Stimulated activated CD4-positive, alpha-beta T cell treated with anti-CD3 and anti-CD28 coated beads, TNF-alpha, amount 100 ng/mL, for 48 hours (primary cell): ENCODE measurements around the gene PIK3R3.

Experiments
- DNase-seq, 3 donors: peaks; one replicate each; pipeline ENCODE4 v3.0.0-alpha.2; 2020; ENCODE audit warnings: low read depth in 3 of 3

PIK3R3 gene

DNA sequence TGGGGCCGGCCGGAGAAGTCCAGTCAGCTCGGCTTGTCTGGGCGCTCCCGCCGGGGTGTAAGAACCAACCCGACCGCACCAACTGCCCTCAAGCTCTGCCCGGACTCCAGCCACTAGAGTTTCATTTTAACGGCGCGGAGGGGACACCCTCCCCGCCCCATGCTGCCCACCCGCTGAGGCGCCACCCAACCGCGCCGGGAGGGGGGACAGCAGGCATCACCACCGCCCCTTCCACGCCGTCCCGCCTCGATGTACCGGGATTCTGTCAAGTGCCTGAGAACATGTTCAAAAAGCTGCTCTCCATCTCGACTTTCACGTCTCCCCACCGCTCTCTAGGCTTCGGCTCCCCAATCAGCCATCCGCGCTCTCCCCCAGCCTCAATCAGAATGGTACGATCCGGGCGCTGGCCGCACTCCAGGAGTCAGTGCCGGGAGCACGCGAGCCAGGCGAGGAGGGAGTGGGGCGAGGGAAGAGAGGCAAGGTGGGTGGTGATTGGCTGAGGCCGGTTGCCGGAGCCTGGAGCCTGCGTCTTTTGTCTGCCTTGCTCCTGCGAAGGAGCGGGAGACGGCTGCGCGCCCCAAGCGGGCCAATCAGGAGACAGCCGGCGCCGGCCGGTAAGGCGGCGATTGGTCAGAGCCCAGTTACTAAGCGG lies at the start of gene PIK3R3:
TSS of gene PIK3R3 (minus strand) at position 101 of the 652 bp plus-strand sequence. CDS start 677 bp downstream, outside the sequence.
- DNase-seq, result peak; percentile 80 to 87 (median 82)

DNA sequence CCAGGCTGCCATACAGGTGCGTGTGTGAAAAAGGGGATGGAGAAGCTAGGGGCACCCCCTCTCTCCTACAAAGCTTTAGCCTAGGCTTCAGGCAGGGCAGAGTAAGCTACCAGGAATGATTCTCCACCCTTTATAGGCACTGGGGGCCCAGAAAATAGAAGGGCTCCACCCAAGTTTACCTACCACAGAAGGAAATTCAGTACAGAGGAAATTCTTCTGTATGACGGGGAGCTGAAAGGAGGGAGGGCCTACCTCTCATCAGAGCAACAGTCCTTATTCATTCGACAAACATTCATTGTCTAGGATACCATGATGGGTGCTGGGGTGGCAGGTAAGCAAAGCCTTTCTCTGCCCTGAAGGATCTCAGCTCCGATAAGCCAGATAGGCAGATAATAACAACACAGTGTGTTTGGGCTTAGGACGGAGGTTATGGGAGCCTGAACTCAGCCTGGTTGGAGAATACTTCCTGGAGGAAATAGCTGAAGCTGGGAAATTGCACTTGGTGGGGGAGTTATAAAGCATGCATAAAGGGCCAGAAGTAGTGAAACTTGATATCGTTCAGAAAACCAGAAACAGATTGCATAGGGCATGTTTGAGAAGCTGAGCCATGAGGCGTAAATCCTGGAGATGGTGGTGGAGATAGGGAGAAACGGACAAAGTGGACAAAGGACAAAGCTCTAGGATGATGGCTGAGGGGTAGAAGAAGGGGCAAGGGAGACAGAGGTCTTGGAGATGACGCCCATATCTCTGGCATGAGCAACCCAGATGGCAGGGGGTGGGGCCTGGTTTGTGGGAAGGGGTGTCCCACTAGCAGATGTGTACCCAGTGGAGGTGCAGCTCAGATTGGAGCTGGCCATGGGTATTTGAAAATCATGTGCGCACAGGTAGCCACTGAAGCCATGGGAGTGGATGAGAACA lies 49.2 kb upstream of the PIK3R3 start:
- DNase-seq, result no peak

DNA sequence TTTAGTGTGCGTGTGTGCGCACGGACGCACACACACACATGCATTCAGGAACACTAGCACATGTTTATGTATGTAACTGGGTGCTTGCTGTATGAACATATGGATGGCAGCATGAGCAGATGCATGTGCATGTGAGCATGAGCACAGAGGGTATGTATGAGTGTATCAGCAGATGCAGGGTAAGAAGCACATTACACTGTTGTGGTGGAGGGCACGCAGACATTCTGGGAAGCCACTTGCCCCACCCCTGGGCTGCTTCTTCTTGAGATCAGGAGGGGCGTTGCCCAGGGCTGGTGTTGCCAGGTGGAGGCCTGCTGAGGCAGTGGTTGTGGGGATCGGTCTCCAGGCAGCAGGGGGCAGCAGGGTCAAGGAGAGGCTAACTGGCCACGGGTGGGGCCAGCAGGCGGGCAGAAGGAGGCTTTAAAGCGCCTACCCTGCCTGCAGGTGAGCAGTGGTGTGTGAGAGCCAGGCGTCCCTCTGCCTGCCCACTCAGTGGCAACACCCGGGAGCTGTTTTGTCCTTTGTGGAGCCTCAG lies 47.7 kb upstream of the PIK3R3 start:
- DNase-seq, result no peak

DNA sequence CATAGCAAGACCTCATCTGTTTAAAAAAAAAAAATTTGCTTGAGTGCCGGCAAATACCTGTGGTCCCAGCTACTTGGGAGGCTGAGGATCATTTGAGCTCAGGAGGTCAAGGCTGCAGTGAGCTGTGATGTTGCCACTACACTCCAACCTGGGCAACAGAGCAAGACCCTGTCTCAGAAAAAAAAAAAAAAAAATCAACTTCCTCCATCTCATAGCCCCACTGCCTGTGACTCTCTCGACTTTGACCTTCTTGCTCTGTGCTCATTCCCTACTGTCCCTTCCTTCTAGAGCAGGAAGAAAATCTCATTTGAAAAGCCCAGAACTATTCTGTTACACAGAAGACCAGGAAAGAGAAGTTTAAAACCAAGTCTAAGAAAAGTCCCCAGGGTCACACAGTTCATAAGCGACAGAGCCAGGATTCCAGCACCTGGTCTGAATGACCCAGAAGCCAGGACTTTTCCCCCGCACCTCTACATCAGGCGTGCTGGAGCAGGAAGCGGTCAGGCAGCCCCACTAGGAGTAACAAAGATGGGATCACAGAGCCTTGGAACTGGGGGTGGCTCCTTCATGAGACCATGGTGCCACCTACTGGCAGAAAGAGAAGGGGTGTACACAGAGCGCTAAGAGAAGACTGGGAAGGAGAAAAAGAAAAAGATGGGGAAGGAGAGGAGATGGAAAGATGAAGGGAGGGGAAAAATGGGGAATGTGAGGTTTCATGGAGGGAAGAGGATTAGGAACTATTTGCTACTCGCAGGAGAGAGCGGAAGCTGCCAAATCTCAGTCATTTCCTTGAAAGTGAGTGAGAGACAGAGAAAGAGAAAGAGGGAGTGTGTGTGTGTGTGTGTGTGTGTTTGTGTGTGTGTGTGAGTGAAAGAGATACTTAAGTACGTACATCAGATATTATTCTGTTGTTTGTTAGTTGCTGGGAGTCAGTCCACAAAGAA lies 47.0 kb upstream of the PIK3R3 start:
- peak; percentile 29 to 53 (median 50) for DNase-seq

DNA sequence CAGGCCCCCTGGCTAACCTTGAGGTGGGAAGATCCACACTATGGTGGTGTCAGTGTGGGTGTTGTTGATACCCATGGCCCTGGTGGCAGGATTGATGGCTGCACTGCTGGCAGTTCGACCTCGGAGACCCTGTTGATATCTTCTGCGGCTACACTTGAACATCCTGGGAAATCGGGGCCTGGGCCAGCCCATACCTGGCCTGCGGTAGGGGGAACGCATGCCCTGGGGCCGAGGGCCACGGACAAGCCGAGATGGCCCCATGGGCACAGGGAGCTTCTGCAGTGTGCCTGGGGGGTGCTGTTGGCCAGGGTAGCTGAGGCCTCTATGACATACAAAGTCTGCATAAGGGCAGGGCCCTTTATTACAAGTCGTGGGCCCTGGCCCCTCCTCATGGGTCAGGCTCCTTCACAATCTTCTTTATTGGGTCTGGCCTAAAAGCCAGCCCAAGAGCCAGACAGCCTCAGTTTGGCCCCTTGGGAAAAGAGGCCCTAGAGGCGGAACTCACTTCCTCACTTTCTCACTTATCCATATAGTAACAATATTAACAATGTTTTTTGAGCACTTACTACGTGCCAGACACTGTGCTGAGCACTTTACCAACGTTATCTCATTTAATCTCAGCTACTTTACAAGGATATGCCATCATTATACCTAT lies 43.9 kb upstream of the PIK3R3 start, which contains the start of gene P3R3URF:
TSS of gene P3R3URF (minus strand) at position 278 of the 655 bp plus-strand sequence. CDS start at position 261, 17 bp downstream.
- no peak for DNase-seq

DNA sequence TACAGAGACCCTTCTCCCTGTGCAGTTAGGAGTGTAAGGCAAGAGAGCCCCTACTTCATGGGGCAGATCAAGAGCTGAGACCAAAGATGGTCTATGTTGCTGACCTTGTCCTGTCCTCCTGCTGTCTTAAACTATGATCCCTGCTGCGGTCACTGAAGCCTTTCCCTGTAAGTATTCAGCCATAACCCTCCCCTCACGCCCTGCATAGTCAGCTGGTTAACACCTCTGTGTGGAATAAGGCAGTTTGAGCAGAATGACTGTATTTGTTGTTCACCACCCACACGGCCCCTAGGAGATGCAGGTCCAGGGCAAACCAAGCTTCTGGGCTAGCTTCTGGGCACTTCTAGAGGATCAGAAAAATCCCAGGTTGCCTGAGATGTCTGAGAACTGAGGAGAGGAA lies 42.8 kb upstream of the PIK3R3 start:
- DNase-seq, result no peak

DNA sequence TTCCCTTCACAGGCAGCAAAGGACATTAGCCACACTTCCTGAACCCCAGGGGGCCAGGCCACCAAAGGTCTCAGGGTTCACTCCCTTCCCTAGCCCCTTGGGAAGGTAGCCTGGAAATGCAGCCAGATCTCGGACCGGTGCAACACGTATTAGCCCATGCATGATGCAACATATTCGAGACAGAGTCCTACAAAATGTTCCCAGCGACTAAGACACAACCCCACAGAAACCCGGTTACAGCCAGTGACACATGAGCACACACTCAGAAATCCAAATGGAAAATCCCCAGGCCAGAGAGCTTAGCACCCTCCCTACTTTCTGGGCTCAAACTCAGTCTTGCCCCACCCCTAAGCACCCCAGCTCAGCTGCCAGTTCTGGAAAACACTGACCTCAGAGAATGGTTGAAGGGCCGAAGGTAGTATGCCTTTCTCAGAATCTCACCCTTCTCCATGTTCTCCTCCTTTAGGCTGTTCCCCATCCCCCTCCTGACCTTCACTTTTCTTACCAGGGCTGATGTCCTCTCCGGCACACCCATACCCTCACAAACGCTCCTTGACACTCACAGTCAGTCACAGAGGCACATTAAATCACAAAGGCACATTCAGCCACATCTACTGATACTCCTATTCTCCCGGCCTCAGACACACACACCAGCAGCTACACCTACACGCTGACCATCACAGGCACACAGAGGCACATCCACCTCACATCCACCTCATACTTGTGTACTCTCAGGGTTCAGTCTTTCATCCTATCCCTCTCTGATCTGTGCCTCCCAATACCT lies 42.2 kb upstream of the PIK3R3 start, which contains the start of gene TSPAN1:
TSS of gene TSPAN1 (plus strand) at position 640 of the 784 bp plus-strand sequence. CDS start 6,021 bp downstream, outside the sequence.
- no peak for DNase-seq

DNA sequence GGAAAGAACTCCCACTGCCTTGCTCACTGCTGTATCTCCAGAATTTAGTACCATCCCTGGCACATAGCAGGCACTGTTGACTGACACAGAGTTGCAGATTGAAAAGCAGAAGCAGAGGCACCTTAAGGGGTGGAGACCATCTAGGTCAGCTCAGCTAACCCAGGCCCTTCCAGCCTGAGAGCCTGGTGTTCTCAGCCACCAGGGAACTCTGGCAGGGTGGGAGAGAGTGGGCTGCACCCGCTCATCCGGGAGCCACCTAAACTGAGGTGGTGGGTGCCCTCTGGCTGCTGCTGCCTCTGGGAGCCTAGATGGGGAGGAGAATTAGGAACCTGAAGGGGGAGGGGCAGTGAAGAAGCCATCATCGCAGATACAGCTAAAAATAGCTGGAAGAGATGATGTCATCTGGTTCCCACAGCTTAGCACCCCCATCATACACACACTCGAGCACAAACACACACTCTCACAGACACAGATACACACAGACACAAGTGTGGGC lies 41.0 kb upstream of the PIK3R3 start:
- no peak for DNase-seq

DNA sequence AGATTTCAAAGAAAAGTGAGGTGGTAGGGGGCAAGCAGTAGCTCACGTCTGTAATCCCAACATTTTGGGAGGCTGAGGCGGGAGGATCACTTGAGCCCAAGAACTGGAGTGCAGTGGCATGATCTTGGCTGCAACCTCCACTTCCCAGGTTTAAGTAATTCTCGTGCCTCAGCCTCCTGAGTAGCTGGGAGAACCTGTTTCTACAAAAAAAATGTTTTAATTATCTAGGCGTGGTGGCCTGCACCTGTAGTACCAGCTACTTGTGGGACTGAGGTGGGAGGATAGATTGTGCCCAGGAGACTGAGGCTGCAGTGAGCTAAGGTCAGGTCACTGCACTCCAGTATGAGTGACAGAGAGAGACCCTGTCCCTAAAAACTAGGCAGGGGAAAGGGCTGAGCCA lies 39.9 kb upstream of the PIK3R3 start:
- no peak for DNase-seq

DNA sequence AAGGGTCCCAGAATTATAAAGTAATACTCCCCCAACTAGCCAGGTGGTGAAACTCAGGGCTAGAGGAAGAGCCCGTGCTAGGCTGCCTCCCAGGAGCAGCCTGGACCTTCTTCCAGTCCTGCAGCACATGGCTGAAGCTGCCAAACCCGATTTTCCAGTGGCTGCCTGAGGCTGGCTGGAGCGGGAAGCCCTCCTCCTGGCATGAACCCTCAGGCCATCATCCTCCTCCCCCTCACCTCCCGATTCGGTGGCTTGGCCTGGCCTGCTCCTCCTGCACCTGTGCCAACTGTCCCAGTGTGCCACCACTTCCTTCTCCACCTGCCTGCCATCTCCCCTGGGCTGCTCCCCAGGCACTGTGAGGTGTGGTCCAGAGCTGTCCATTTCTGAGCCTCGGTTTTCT lies 39.4 kb upstream of the PIK3R3 start:
- no peak for DNase-seq

DNA sequence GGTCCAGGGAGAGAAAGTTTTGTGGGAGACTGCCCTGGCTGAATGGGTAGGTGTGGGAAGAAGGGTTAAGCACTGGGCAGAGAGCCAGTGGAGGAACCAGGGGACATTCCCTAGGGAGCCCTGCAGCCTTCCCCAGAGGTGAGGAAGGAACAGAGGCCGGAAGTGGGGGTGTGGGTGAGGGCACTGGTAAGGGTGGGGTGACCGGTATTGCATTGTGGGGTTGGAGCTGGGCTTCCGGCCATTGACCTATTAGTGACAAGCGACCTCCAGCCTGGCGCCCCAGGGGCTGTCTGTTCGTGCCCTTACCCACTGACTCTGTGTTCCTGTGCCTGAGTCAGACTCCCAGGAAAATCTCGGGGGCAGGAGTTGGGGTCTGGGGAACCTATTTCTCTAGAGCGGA lies 38.9 kb upstream of the PIK3R3 start:
- DNase-seq, result no peak

DNA sequence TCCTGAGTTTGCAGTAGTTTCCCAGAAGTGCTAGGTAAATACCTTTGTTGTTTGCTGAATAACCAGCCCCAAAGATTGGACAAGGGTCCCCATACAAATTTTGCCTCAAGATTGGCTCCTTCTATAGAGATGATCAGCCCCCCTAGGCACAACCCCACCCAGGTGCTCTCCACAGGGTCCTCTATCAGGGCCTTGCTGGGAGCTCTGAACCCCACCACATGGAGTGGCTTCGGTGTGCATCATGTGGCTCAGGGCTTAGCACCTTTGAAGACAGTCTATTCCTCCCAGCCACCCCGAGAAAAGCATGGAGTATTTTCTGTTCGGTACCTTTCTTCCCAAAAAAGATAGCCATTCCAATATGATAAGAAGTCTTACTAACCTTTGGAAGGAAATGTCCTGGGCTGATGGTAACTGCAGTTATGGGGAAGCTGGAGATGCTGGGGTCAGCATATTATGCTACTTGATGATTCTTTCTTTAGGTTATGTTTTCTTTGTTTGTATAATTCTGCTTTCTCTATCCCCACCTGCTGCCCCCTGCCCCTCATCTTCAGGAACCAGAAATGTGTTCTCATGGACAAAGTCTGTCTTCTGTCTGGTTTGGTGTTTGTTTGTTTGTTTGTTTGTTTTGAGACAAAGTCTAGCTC lies 37.5 kb upstream of the PIK3R3 start:
- no peak for DNase-seq

DNA sequence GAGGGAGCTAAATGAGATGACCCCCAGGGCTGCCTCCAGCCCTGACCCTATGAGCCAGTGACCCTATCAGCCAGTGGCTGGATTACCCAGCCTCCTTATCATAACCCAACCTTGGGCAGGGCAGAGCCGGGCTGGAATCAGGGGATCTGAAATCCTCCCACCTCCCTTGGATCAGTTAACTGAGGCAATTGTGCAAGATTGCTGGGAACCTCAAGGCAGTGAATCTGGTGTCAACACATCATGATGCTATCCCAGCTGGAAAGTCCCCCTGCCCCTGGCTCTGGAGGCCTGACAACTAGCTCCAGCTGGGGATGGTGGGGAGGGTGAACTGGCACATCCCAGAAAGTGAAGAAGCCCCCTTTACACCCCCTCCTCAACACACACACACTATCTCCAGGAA lies 36.0 kb upstream of the PIK3R3 start:
- no peak for DNase-seq

DNA sequence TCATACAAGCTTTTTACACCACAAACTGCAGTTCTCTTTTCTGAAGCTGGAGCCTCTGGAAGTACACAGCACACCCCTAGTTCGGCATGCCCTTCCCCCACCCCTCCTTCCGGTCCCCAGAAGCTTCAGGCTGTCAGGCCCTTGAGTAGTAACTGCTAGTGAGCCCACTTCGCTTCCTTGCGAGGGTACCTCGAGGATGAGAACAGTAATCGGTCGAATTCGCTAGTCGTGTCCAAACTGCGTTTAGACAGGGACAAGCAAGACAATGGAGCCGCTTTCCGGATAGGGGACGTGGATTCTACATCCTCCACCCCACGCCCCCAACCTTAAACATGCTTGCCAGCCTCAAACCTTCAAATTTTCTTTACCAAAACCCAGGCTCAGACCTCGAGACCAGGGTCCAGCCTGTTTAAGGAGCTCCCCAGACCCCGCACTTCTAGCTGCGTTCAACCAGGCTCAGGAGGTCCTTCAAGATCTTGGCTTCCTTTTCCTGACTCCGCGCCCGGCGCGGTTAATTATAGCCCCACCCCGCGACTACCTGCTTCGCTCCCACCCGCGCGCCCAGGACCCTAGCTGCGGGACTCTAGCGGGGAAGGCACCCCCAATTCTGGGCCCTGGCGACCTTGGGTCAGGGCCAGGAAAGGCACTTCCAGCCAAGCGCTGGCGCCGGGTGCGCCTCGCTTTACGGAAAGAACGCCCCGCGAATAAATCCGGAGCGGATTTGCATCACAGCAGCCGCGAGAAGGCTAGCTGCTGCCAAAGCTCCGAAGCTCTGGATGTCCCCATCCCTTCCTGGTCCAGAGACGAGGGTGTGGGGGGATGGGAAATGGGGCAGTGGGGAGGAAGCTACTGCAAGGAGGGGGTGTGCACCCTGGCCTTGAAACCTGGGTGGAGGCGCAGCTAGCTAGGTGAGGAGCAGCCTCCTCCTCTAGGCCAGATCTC lies 34.4 kb upstream of the PIK3R3 start:
- DNase-seq, result peak in 1 of 3 donors; percentile 47

DNA sequence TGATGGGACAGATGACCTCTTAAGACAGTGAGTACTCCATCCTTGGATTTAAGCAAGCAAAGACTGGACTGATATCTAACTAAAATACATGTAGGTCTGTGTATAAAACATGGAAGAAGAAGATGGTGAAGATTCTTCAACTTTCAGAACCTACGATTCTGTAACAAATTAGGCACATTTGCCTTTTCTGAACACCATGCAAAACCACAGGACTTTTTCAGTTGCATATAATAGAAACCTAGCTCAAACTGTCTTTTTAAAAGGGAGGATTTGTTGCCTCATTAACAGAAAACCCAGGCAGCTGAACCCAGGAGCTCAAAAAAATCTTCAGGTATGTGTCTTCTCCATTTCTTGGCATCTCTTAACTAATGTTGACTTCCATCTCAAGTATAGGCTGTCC lies 27.8 kb upstream of the PIK3R3 start:
- no peak for DNase-seq

DNA sequence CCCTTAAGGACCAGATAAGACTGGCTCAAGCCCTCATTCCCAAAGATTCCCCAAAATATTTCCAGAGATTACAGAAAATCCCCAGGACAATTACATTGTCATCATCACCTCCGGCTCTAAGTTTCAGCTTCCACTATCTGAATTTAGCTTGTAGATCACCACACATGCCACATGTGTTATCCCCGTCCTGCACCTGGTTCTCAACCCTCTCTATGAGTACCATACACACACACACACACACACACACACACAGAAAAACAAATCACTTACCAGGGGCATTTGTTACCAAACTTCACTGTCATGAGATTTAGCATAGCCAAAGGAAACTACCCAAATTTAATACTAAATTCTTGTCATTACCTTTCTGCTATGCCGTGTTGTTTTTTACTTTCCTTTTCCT lies 27.1 kb upstream of the PIK3R3 start:
- DNase-seq, result no peak

DNA sequence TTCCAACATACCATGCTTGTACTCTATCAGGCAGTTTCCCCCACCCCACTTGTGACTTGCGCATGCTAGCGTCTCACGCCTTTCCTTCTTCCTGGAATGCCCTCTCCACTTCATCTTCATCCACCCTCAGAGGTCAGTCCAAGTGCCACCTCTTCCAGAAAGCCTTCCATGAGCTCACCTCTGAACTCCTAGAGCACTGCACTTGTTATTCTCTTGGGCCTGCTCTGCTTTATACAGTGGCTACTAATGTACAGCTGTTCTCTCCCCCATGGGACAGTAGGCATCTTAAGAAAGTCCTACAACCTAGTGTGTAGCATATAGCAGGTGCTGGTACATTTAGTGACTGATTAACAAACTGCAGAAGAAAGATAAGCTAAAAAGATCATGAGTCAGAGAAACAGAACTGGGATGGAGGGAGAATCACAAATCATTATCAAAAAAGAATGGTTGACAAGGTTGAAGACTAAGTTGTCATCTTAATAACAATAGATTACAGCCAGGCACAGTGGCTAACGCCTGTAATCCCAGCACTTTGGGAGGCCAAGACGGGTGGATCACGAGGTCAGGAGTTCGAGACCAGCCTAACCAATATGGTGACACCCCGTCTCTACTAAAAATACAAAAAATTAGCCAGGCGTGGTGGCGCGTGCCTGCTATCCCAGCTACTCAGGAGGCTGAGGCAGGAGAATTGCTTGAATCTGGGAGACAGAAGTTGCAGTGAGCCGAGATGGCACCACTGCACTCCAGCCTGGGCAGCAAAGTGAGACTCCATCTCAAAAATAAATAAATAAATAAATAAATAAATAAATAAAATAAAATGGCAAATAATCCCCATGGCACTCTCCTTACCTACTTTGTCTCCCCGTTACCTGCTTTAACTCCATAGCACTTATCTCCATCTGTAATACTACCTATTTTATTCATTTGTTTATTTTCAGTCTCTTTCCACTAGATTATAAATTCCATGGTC lies 26.2 kb upstream of the PIK3R3 start:
- DNase-seq, result no peak
